Body of pancreas (tissue), 4 donors: ENCODE results near the gene CAMTA1.

Experiments used
- CTCF ChIP-seq, 7 experiments: fragments of 450-650 bp in 4 of 7; fragments of 200-600 bp in 3 of 7; sonication (generic) in 3 of 7; IDR thresholded peaks; one replicate each; pipeline ENCODE4 v1.5.1; 2016 to 2019; ENCODE audit warnings: antibody characterized with exemption in 7 of 7
- POLR2A ChIP-seq, 3 donors: fragments of 450-650 bp; IDR thresholded peaks; one replicate each; pipeline ENCODE4 v1.6.1; 2016; ENCODE audit warnings: antibody characterized with exemption in 3 of 3, mild to moderate bottlenecking in 2 of 3

- TF ChIP-seq CTCF (IDR thresholded peaks at IDR 0.05) (no peak), POLR2A (IDR thresholded peaks at IDR 0.05) (no peak)
These were observed 641.7 kb downstream of the CAMTA1 start for GRCh38 chr1:7426780-7427604.
